ENCODE data around the gene MRAS.

DNA sequence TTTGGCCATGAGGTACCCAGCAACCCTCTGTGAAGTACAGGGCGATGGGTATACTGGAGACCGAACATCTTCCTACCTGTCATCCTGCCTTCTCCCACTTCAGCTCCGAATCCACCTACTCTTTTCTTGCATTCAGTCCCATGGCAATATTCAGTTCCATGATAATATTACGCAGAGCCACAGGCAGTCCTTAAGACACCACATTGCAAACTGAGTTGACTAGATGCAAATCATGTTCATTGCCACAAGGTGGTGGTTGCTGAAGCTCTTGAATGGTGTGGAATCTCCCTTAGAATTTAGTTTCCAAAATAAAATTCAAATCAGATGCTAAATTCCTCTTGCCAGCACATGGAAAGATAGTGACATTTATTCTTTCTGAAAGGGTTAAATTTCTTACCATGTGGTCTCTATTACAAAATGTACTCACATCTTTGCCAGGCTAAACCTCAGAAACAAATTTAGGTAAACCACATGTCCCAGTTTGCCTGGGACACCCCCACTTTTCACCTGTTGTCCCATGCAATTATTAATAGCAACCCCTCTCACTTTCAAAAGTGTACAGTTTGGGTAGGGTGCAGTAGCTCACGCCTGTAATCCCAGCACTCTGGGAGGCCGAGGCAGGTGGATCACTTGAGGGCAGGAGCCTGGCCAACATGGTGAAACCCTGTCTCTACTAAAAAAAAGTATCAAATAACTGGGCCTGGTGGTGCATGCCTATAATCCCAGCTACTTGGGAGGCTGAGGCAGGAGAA lies 17.1 kb upstream of the MRAS start:
- TF ChIP-seq, protein P1, sequence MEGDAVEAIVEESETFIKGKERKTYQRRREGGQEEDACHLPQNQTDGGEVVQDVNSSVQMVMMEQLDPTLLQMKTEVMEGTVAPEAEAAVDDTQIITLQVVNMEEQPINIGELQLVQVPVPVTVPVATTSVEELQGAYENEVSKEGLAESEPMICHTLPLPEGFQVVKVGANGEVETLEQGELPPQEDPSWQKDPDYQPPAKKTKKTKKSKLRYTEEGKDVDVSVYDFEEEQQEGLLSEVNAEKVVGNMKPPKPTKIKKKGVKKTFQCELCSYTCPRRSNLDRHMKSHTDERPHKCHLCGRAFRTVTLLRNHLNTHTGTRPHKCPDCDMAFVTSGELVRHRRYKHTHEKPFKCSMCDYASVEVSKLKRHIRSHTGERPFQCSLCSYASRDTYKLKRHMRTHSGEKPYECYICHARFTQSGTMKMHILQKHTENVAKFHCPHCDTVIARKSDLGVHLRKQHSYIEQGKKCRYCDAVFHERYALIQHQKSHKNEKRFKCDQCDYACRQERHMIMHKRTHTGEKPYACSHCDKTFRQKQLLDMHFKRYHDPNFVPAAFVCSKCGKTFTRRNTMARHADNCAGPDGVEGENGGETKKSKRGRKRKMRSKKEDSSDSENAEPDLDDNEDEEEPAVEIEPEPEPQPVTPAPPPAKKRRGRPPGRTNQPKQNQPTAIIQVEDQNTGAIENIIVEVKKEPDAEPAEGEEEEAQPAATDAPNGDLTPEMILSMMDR (IDR thresholded peaks at IDR 0.05; ENCODE audit: low read depth, low read length), result peak; percentile 22
- TF ChIP-seq POLR2A (IDR thresholded peaks at IDR 0.05; ENCODE audit: extremely low read depth, insufficient read length), result no peak

Data from NB4 (cell line).